ENCODE measurements around the gene MRPL55. TPM values are rescaled to one million over a fixed set of nuclear protein-coding genes. Genes with fewer than 3 reads are reported as not detected.
A peak's percentile ranks its signal among the peaks of the same experiment; 100 is the strongest.

The MRPL55 gene
- total and polyA plus RNA-seq, 2 of the 13 experiments (the other 11 are each of a cell fraction or from before 2014, with no cell fraction given): 58.6 to 92.9 TPM

DNA sequence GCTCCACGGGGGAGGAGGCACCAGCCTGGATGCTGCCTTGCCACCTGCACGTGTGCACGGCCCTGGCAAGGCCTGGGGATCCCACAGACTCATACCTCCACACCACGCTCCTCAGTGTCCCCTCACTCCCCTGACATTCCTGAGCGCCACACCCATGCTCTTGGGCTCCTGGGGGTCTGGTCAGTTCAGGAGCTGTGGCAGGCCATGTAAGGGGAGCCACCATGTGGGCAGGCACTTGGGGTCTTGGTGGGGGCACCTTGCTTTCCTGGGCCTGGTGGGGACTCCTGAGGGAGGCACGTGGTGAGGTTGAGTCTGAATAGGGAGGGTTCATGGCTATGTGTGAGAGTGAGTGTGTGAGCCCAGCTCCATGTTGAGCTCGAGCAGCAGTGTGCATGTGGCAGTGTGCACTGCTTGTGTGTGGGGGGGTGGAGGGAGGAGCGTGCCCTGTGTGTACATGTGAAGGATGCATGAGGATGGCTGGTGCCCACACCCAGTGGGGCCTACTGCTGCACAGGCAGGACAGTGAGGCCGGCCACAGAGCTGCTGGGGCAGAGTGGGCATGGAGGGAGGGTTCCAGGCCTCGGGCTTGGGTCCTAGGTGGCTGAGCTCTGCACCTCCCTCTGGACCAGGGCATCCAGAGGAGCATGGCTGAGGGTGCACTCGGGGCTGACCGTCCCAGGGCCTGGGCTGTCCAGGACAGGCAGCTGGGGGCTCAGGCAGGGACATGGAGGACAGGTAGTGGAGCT lies 42.3 kb upstream of the MRPL55 start:
- in situ Hi-C loops (cut with HindIII; ENCODE audit: extremely low pct_ligation_motif_present, low pct_unique_long_range_greater_than_20kb): no loop called here
- no peak overlapping the region for H2AFZ ChIP-seq (ENCODE audit: low read length)
- intact Hi-C loops (cut with micrococcal nuclease; ENCODE audit: unreplicated experiment): no loop called here
- BruUV-seq (replicated peaks): no TSS peak
- FAIRE-seq (no peak), DNase-seq (ENCODE audit: low spot score) (no peak), ATAC-seq (peak; percentile 2; the same call in 2 of the 3 replicates)
- WGBS (ENCODE audit: low lambda C conversion rate): 52% methylated on average over 6 of the region's 12 CpGs
- no peaks in the 10 kb centered on the region for H4K20me1 ChIP-seq (ENCODE audit: insufficient read depth, low read length)
- peaks cover 34% of the 10 kb centered on the region for H3K4me1 ChIP-seq (ENCODE audit: insufficient read depth, low read length)
- peak overlapping the region; percentile 73 for H3K27ac ChIP-seq (ENCODE audit: extremely low read length, insufficient read depth, low read length)
- H3K9ac ChIP-seq (ENCODE audit: insufficient read depth, low read depth, low read length): peak overlapping the region; percentile 77
- ChIA-PET CTCF (ENCODE audit: low intra/inter-chr PET ratio, low total read pairs) (no interaction called here), POLR2A (interaction anchor here (1.0 to 7.9 kb wide), 5 partner anchors 9 to 41 kb away, joined by 3 to 72 read pairs (median 11); partner anchors contain the start of genes GUK1 and IBA57)
- peaks cover 0 to 6% of the 10 kb centered on the region in 2 experiments; a peak in 1 of 5 replicates for H3K36me3 ChIP-seq (replicated peaks in 1 of 2; ENCODE audit: control insufficient read depth in 1 of 2, insufficient read depth in 2 of 2, low read length in 2 of 2)
- TF ChIP-seq NFKBIZ (CRISPR knock-in tag; IDR thresholded peaks at IDR 0.05): no peak
- no peak for TF ChIP-seq FOXM1 (CRISPR knock-in tag; IDR thresholded peaks at IDR 0.05)
- TF ChIP-seq DMAP1 (CRISPR knock-in tag; IDR thresholded peaks at IDR 0.05): no peak
- no peak for TF ChIP-seq HOXD1 (CRISPR knock-in tag; IDR thresholded peaks at IDR 0.05)
- no peak for TF ChIP-seq JUNB (CRISPR knock-in tag; IDR thresholded peaks at IDR 0.05; ENCODE audit: borderline replicate concordance)
- TF ChIP-seq, protein P1, sequence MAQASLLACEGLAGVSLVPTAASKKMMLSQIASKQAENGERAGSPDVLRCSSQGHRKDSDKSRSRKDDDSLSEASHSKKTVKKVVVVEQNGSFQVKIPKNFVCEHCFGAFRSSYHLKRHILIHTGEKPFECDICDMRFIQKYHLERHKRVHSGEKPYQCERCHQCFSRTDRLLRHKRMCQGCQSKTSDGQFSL (CRISPR knock-in tag; IDR thresholded peaks at IDR 0.05): peak; percentile 52; the same call in 1 of the 2 replicates
- 0 out of 2 replicates have a peak, but pooled peaks have one; percentile 25 for TF ChIP-seq MYC (CRISPR knock-in tag; IDR thresholded peaks at IDR 0.05; ENCODE audit: borderline replicate concordance)
- TF ChIP-seq TBP (CRISPR knock-in tag; IDR thresholded peaks at IDR 0.05): no peak
- TF ChIP-seq, protein P2, sequence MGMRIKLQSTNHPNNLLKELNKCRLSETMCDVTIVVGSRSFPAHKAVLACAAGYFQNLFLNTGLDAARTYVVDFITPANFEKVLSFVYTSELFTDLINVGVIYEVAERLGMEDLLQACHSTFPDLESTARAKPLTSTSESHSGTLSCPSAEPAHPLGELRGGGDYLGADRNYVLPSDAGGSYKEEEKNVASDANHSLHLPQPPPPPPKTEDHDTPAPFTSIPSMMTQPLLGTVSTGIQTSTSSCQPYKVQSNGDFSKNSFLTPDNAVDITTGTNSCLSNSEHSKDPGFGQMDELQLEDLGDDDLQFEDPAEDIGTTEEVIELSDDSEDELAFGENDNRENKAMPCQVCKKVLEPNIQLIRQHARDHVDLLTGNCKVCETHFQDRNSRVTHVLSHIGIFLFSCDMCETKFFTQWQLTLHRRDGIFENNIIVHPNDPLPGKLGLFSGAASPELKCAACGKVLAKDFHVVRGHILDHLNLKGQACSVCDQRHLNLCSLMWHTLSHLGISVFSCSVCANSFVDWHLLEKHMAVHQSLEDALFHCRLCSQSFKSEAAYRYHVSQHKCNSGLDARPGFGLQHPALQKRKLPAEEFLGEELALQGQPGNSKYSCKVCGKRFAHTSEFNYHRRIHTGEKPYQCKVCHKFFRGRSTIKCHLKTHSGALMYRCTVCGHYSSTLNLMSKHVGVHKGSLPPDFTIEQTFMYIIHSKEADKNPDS (CRISPR knock-in tag; IDR thresholded peaks at IDR 0.05): 0 out of 2 replicates have a peak, but pooled peaks have one; percentile 27
- TF ChIP-seq, protein P3, sequence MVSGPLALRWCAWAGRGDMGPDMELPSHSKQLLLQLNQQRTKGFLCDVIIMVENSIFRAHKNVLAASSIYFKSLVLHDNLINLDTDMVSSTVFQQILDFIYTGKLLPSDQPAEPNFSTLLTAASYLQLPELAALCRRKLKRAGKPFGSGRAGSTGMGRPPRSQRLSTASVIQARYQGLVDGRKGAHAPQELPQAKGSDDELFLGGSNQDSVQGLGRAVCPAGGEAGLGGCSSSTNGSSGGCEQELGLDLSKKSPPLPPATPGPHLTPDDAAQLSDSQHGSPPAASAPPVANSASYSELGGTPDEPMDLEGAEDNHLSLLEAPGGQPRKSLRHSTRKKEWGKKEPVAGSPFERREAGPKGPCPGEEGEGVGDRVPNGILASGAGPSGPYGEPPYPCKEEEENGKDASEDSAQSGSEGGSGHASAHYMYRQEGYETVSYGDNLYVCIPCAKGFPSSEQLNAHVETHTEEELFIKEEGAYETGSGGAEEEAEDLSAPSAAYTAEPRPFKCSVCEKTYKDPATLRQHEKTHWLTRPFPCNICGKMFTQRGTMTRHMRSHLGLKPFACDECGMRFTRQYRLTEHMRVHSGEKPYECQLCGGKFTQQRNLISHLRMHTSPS (CRISPR knock-in tag; IDR thresholded peaks at IDR 0.05; ENCODE audit: low read depth): peak; percentile 28; the same call in 1 of the 2 replicates
- no peak for TF ChIP-seq IRX3 (CRISPR knock-in tag; IDR thresholded peaks at IDR 0.05; ENCODE audit: borderline replicate concordance, low read depth)
- TF ChIP-seq ZNF329 (CRISPR knock-in tag; IDR thresholded peaks at IDR 0.05; ENCODE audit: low read depth): no peak
- TF ChIP-seq FOXK1 (CRISPR knock-in tag; IDR thresholded peaks at IDR 0.05; ENCODE audit: borderline replicate concordance, low read depth): no peak
- TF ChIP-seq ZNF883 (CRISPR knock-in tag; IDR thresholded peaks at IDR 0.05; ENCODE audit: not compliant biosample characterization): peak; percentile 17
- TF ChIP-seq TBX2 (CRISPR knock-in tag; IDR thresholded peaks at IDR 0.05; ENCODE audit: borderline replicate concordance): no peak
- no peak for TF ChIP-seq ZNF619 (CRISPR knock-in tag; IDR thresholded peaks at IDR 0.05)
- no peak for TF ChIP-seq SALL1 (CRISPR knock-in tag; IDR thresholded peaks at IDR 0.05)
- 0 out of 2 replicates have a peak, but pooled peaks have one; percentile 58 for TF ChIP-seq HNRNPL (IDR thresholded peaks at IDR 0.05; ENCODE audit: low read depth, low read length)
- TF ChIP-seq, protein P4, sequence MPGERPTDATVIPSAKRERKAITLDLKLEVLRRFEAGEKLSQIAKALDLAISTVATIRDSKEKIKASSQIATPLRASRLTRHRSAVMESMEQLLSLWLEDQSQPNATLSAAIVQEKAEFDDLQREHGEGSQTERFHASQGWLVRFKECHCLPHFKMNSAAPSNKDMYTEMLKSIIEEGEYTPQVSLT (CRISPR knock-in tag; IDR thresholded peaks at IDR 0.05; ENCODE audit: borderline replicate concordance, low read depth): no peak
- TF ChIP-seq TP53 (CRISPR knock-in tag; conservative IDR thresholded peaks at IDR 0.05): no peak
- H3K4me3 ChIP-seq (replicated peaks in 1 of 3; ENCODE audit: insufficient read depth in 1 of 3, low read depth in 2 of 3, low read length in 3 of 3): peak overlapping the region; percentile 54 to 78 (median 63); a peak in 5 of 6 replicates
- no peaks in the 10 kb centered on the region for H3K27me3 ChIP-seq (ENCODE audit: control insufficient read depth in 1 of 2, insufficient read depth in 2 of 2, low read length in 2 of 2)
- H3K79me2 ChIP-seq (ENCODE audit: insufficient read depth, low read length): peaks cover 8% of the 10 kb centered on the region
- H3K4me2 ChIP-seq (ENCODE audit: low read depth, low read length): peak overlapping the region; percentile 96
- H3K9me3 ChIP-seq (ENCODE audit: low read length): no peaks in the 10 kb centered on the region

All from HepG2 (cell line).